MG63 (cell line): Measurements from ENCODE around the gene APLF. TPM values are rescaled to one million over a fixed set of nuclear protein-coding genes. Genes with fewer than 3 reads are reported as not detected.

ENCODE experiments used
- DNase-seq: peaks from one replicate; pipeline ENCODE4 v3.0.0-alpha.2; 2020
- H3K27me3 ChIP-seq: fragments of 250-450 bp; sonication (Bioruptor Pico); 2 replicates; pipeline ENCODE4 v1.5.1; 2020; ENCODE audit warnings: mild to moderate bottlenecking, moderate library complexity
- H3K36me3 ChIP-seq: fragments of 250-450 bp; sonication (Bioruptor Pico); 2 replicates; pipeline ENCODE4 v1.5.1; 2020; ENCODE audit warnings: mild to moderate bottlenecking, moderate library complexity
- H3K4me3 ChIP-seq: fragments of 250-450 bp; sonication (Bioruptor Pico); 2 replicates; pipeline ENCODE4 v1.5.1; 2020; ENCODE audit warnings: mild to moderate bottlenecking, moderate library complexity
- H3K9me3 ChIP-seq: fragments of 250-450 bp; sonication (Bioruptor Pico); 2 replicates; pipeline ENCODE4 v1.5.1; 2020; ENCODE audit warnings: mild to moderate bottlenecking, moderate library complexity
- total RNA-seq: library from RNA; depleted of rRNA; stranded (reverse); fragments of >200 nt; shearing (Covaris generic); gene quantifications from 2 replicates; pipeline ENCODE4 v1.2.3, GENCODE V29; 2014; ENCODE audit warnings: low replicate concordance; rRNA removed

Gene APLF
- total RNA-seq, 1 experiment from 2014 or later = 0.99 TPM

DNA sequence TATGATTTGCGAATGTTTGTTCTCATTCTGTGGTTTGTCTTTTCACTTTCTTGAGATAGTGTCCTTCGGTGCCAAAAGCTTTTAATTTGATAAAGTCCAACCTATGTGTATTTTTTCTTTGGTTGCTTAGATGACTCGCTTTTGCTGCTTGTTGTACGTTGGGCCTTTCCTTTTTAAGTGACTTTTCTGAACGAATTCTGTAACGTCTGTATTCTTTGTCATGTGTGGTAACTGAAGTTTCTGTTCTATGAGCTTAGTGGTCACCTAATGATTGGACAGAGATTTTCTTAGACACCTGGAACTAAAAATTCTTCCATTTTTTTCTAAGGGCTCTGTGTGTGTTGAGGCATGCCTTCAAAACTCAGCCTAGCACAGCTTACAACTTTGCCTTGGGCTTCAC is 156.4 kb downstream of the APLF start:
- Histone ChIP-seq H3K36me3 (no peaks in the 10 kb centered on the region), H3K9me3 (no peaks in the 10 kb centered on the region), H3K4me3 (no peak overlapping the region), H3K27me3 (no peaks in the 10 kb centered on the region; the same call in 1 of the 2 replicates)
- DNase-seq = no peak

DNA sequence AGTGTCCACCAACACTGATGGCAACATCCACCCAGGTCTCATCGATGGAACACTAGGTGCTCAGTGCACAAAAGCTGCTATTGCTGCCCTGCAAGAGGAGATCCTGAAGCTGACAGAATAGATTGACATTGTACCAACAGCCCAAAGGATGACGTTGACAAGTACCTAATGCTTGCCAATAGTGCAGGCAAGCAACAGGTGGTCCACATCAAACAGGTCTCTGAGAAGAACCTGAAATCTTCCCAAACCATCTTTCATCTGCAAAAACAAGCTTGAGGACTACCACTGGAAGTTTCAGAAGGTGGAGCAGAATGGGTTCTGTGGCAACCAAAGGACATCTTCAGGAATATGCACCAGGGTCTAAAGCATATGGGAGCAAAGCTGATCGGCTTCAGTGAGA is 160.2 kb downstream of the APLF start:
- no peak for DNase-seq
- Histone ChIP-seq H3K27me3 (no peaks in the 10 kb centered on the region; the same call in 1 of the 2 replicates), H3K4me3 (no peak overlapping the region), H3K36me3 (no peaks in the 10 kb centered on the region), H3K9me3 (no peaks in the 10 kb centered on the region)

Other genes with a start within 250 kb of the APLF start
- gene PPP3R1, start 215.1 kb upstream of the APLF start, total RNA-seq = 34.3 and 47.5 TPM in 2 replicates
- 28.5 and 33.4 TPM in 2 replicates for gene CNRIP1, start 147.6 kb upstream of the APLF start, total RNA-seq
- gene PLEK, start 102.3 kb upstream of the APLF start, total RNA-seq = not detected in 2 replicates
- 0.13 TPM in 1 of 2 replicates, not detected in the other for gene FBXO48, start 291 bp upstream of the APLF start, total RNA-seq
- not detected in 2 replicates for gene PROKR1, start 176.0 kb downstream of the APLF start, total RNA-seq